ENCODE measurements around the gene MPRIP.

- TF ChIP-seq, protein P1, sequence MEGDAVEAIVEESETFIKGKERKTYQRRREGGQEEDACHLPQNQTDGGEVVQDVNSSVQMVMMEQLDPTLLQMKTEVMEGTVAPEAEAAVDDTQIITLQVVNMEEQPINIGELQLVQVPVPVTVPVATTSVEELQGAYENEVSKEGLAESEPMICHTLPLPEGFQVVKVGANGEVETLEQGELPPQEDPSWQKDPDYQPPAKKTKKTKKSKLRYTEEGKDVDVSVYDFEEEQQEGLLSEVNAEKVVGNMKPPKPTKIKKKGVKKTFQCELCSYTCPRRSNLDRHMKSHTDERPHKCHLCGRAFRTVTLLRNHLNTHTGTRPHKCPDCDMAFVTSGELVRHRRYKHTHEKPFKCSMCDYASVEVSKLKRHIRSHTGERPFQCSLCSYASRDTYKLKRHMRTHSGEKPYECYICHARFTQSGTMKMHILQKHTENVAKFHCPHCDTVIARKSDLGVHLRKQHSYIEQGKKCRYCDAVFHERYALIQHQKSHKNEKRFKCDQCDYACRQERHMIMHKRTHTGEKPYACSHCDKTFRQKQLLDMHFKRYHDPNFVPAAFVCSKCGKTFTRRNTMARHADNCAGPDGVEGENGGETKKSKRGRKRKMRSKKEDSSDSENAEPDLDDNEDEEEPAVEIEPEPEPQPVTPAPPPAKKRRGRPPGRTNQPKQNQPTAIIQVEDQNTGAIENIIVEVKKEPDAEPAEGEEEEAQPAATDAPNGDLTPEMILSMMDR (optimal IDR thresholded peaks at IDR 0.05 in 1 of 3, IDR thresholded peaks at IDR 0.05 in 1 of 3, conservative IDR thresholded peaks at IDR 0.05 in 1 of 3; ENCODE audit: extremely low read depth in 1 of 3, insufficient read depth in 2 of 3, low read length in 3 of 3), result no peak
- TF ChIP-seq EZH2 (IDR thresholded peaks at IDR 0.05; ENCODE audit: low read length), result no peak
These were observed 22.1 kb downstream of the MPRIP start for GRCh38 chr17:17064322-17064721.
